Amygdala (tissue), 56 donors: ENCODE measurements around the gene WNT11.

Experiments used
- DNase-seq, 56 donors: peaks; one replicate each; lab custom pipeline; 2025; lab: John Stamatoyannopoulos, UW

Gene WNT11

GRCh38 chr11:76184551-76184993 lies 21.7 kb downstream of the WNT11 start:
- DNase-seq = no peak

- DNase-seq = no peak
Observed at GRCh38 chr11:76181371-76181770, 24.9 kb downstream of the WNT11 start.

- no peak for DNase-seq
Observed at GRCh38 chr11:76179147-76179546, 27.2 kb downstream of the WNT11 start.

- no peak for DNase-seq
Observed at GRCh38 chr11:76177250-76177686, 29.0 kb downstream of the WNT11 start.

- DNase-seq = no peak
Observed at GRCh38 chr11:76176463-76176862, 29.8 kb downstream of the WNT11 start.

- no peak for DNase-seq
Observed at GRCh38 chr11:76175783-76176182, 30.5 kb downstream of the WNT11 start.

- no peak for DNase-seq
Observed at GRCh38 chr11:76174330-76174729, 32.0 kb downstream of the WNT11 start.

- DNase-seq = no peak
Observed at GRCh38 chr11:76173663-76174062, 32.6 kb downstream of the WNT11 start.

- DNase-seq = no peak
Observed at GRCh38 chr11:76172583-76172982, 33.7 kb downstream of the WNT11 start.

GRCh38 chr11:76170468-76170867 lies 35.8 kb downstream of the WNT11 start:
- no peak for DNase-seq

- DNase-seq = no peak
Observed at GRCh38 chr11:76169473-76169896, 36.8 kb downstream of the WNT11 start.

GRCh38 chr11:76167590-76167989 lies 38.7 kb downstream of the WNT11 start:
- no peak for DNase-seq

GRCh38 chr11:76166314-76166713 lies 40.0 kb downstream of the WNT11 start:
- no peak for DNase-seq

GRCh38 chr11:76164861-76165751 lies 41.2 kb downstream of the WNT11 start:
- DNase-seq = no peak

- DNase-seq = no peak
Observed at GRCh38 chr11:76164081-76164480, 42.2 kb downstream of the WNT11 start.

- DNase-seq = no peak
Observed at GRCh38 chr11:76163289-76163880, 42.9 kb downstream of the WNT11 start.

GRCh38 chr11:76162336-76163288 lies 43.7 kb downstream of the WNT11 start:
- no peak for DNase-seq

- no peak for DNase-seq
Observed at GRCh38 chr11:76161261-76161961, 44.9 kb downstream of the WNT11 start.

- no peak for DNase-seq
Observed at GRCh38 chr11:76160856-76161255, 45.4 kb downstream of the WNT11 start.
